Karpas-422 (cell line): ENCODE measurements around the gene CCL22. TPM values are rescaled to one million over a fixed set of nuclear protein-coding genes. Genes with fewer than 3 reads are reported as not detected.

ENCODE experiments used
- DNase-seq: peaks from one replicate; pipeline ENCODE4 v3.0.0-alpha.2; 2015
- H2AFZ ChIP-seq: fragments of 200-600 bp; sonication (generic); 2 replicates; pipeline ENCODE4 v1.6.1; 2014; ENCODE audit warnings: antibody characterized with exemption, low read length, mixed read lengths
- H3K27ac ChIP-seq: fragments of 200-600 bp; sonication (generic); 2 replicates; pipeline ENCODE4 v1.5.1; 2014; ENCODE audit warnings: mild to moderate bottlenecking, low read length, moderate library complexity
- H3K27me3 ChIP-seq: fragments of 200-600 bp; sonication (generic); 2 replicates; pipeline ENCODE4 v1.6.1; 2014; ENCODE audit warnings: low read length, mixed read lengths
- H3K36me3 ChIP-seq: fragments of 200-600 bp; sonication (generic); 2 replicates; pipeline ENCODE4 v1.6.1; 2014; ENCODE audit warnings: low read length, mixed read lengths; ENCODE audit not compliant: insufficient read depth
- H3K4me1 ChIP-seq: fragments of 200-600 bp; sonication (generic); 2 replicates; pipeline ENCODE4 v1.6.1; 2014; ENCODE audit warnings: mild to moderate bottlenecking, low read length, mixed read lengths
- H3K4me2 ChIP-seq: fragments of 200-600 bp; sonication (generic); 2 replicates; pipeline ENCODE4 v1.6.1; 2014; ENCODE audit warnings: low read length, low read depth, mild to moderate bottlenecking; ENCODE audit not compliant: poor library complexity, severe bottlenecking
- H3K4me3 ChIP-seq: fragments of 200-600 bp; sonication (generic); 2 replicates; pipeline ENCODE4 v1.5.1; 2014; ENCODE audit warnings: mild to moderate bottlenecking, antibody characterized with exemption, low read length, mixed read lengths
- H3K79me2 ChIP-seq: fragments of 200-600 bp; sonication (generic); 2 replicates; pipeline ENCODE4 v1.6.1; 2014; ENCODE audit warnings: mild to moderate bottlenecking, low read length, mixed read lengths
- H3K9ac ChIP-seq: fragments of 200-600 bp; sonication (generic); 2 replicates; pipeline ENCODE4 v1.6.0; 2014; ENCODE audit warnings: low read length
- H3K9me2 ChIP-seq: fragments of 200-600 bp; sonication (generic), shearing (Covaris generic); replicated peaks from 2 replicates; pipeline ENCODE4 v1.6.0; 2014; ENCODE audit warnings: mild to moderate bottlenecking, low read length, moderate library complexity; ENCODE audit not compliant: insufficient read depth
- H3K9me3 ChIP-seq: fragments of 300-700, 200-600 bp; sonication (generic); 2 replicates; pipeline ENCODE4 v1.6.1; 2014; ENCODE audit warnings: low read length, mixed read lengths
- H4K20me1 ChIP-seq: fragments of 200-600 bp; sonication (generic); 2 replicates; pipeline ENCODE4 v1.6.1; 2014; ENCODE audit warnings: mild to moderate bottlenecking, antibody characterized with exemption, low read length, low read depth; ENCODE audit not compliant: insufficient read depth
- total RNA-seq: library from RNA; depleted of rRNA; stranded (reverse); fragments of >200 nt; shearing (Covaris generic); gene quantifications from 2 replicates; pipeline ENCODE4 v1.2.3, GENCODE V29; 2014; ENCODE audit warnings: low replicate concordance

The CCL22 gene
- total RNA-seq, 1 experiment from 2014 or later: not detected

DNA sequence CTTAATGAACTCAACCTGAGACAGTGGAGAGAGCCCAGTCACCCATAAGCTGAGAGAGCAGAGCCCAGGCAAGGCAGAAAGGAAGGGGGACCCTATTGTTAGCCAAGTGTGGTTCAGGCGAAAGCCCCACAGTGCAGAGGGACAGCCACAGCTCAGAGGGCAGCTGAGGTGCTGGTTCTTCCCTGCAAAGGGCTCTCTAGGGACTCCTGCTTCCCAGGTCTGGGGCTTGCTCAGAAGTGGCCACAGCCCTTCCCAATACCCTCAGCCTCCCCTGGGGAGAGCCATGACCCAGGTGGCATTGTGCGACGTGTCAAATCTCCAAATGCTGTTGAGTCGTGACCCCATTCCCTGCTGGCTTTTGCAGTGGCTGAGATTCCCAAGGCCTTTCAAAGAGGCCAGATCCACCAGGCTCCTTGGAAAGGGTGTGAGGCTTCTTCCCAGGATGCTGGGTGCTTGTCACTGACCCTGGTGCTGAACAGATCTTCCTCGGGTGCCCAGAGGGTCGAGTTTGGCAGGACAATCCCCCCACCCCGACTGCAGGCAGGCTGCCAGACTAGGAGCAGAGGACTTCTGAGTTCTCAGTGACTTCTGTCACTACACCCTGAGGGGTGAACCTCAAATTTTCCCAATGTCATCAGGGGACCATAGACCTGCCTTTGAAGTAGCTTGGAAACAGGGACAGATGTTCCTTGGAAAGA is 43.5 kb downstream of the CCL22 start:
- H3K4me3 ChIP-seq: no peak overlapping the region
- H3K9me3 ChIP-seq: no peaks in the 10 kb centered on the region
- DNase-seq: no peak
- H2AFZ ChIP-seq: no peak overlapping the region
- no peaks in the 10 kb centered on the region for H4K20me1 ChIP-seq
- H3K4me1 ChIP-seq: no peaks in the 10 kb centered on the region
- H3K4me2 ChIP-seq: no peak overlapping the region
- no peaks in the 10 kb centered on the region for H3K79me2 ChIP-seq
- H3K36me3 ChIP-seq: no peaks in the 10 kb centered on the region
- H3K9me2 ChIP-seq: no peaks in the 10 kb centered on the region
- no peaks in the 10 kb centered on the region for H3K27me3 ChIP-seq
- no peak overlapping the region for H3K27ac ChIP-seq
- no peak overlapping the region for H3K9ac ChIP-seq

DNA sequence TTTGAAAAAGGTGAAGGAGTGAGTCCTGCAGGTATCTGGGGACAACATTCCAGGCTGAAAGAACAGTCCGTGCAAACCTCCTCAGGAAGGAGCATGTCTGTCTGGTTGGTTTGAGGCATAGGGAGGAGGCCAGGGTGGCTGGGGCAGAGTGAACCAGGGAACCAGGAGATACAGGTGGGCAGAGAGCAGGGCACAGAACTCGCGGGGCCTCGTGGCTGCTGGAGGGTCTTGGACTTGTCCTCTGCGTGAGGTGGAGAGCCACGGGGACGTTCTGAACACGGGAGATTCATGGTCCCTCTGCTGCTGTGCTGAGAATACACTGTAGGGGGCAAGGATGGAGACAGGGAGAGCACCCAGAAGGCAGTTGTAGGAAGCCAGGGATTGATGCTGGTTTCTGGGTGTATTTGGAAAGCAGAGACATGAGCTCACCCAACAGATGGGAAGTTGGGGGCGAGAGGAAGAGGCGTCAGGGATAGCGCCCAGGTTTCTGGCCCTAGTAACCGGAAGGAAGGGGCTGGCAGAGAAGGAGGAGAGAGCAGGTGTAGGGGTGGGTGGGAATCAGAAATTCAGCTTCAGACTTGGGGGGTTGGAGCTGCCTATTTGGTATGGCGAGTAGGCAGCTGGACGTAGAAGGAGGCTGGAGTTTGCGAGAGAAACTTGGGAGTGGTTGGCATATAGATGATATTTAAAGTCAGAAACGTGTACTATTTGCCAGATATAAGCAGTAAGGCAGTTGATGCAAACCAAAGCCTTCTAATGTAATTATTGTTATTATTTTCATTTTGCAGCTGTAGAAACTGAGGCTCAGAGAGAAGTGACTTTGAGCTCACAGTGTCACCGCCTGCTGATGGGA is 45.6 kb downstream of the CCL22 start, which contains the start of gene CCL17:
Gene CCL17 (plus strand): TSS at position 803 of the 853 bp plus-strand sequence. CDS start 9,166 bp downstream, outside the sequence.
- no peaks in the 10 kb centered on the region for H3K27me3 ChIP-seq
- no peak for DNase-seq
- H3K9me2 ChIP-seq: no peaks in the 10 kb centered on the region
- no peaks in the 10 kb centered on the region for H3K4me1 ChIP-seq
- H2AFZ ChIP-seq: no peak within 1 kb of the TSS
- H3K4me3 ChIP-seq: no peak within 1 kb of the TSS
- H3K9me3 ChIP-seq: no peaks in the 10 kb centered on the region
- no peaks in the 10 kb centered on the region for H3K79me2 ChIP-seq
- H3K36me3 ChIP-seq: no peaks in the 10 kb centered on the region
- H3K4me2 ChIP-seq: no peak within 1 kb of the TSS
- no peak within 1 kb of the TSS for H3K27ac ChIP-seq
- no peaks in the 10 kb centered on the region for H4K20me1 ChIP-seq
- H3K9ac ChIP-seq: no peak within 1 kb of the TSS

DNA sequence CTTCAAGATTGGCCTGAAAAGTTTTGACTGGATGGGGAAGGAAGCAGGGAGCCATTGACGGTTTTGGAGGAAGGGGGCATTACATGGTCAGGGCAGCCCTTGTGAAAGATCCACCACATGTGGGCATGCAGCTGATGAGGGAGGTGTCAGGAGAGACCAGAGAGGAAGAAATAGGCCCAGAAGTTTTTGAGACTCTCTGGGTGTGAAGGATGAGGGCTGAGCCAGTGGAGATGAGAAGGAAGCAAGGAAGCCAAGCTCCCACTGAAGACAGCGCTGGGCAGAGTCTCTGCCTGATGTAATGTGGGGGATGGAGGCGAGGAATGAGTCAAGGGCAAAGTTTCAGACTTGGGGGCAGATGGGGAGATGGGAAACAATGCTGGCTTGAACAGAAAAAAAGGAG is 46.5 kb downstream of the CCL22 start:
- Histone ChIP-seq H3K9me3 (no peaks in the 10 kb centered on the region), H4K20me1 (no peaks in the 10 kb centered on the region), H3K4me1 (no peaks in the 10 kb centered on the region), H3K27me3 (no peaks in the 10 kb centered on the region), H3K4me3 (no peak overlapping the region), H3K4me2 (no peak overlapping the region), H3K9ac (no peak overlapping the region), H3K27ac (no peak overlapping the region), H3K36me3 (no peaks in the 10 kb centered on the region), H3K9me2 (no peaks in the 10 kb centered on the region), H2AFZ (no peak overlapping the region), H3K79me2 (no peaks in the 10 kb centered on the region)
- no peak for DNase-seq

GRCh38 chr16:57406881-57407280 is 48.3 kb downstream of the CCL22 start:
- H2AFZ ChIP-seq: no peak overlapping the region
- no peak overlapping the region for H3K27ac ChIP-seq
- no peaks in the 10 kb centered on the region for H3K36me3 ChIP-seq
- no peak overlapping the region for H3K4me2 ChIP-seq
- H3K79me2 ChIP-seq: no peaks in the 10 kb centered on the region
- H3K4me3 ChIP-seq: no peak overlapping the region
- no peaks in the 10 kb centered on the region for H3K9me3 ChIP-seq
- H3K9me2 ChIP-seq: no peaks in the 10 kb centered on the region
- peaks cover 8% of the 10 kb centered on the region for H3K4me1 ChIP-seq
- no peaks in the 10 kb centered on the region for H3K27me3 ChIP-seq
- no peak overlapping the region for H3K9ac ChIP-seq
- no peaks in the 10 kb centered on the region for H4K20me1 ChIP-seq
- no peak for DNase-seq

GRCh38 chr16:57407521-57408353 is 49.2 kb downstream of the CCL22 start:
- no peaks in the 10 kb centered on the region for H3K36me3 ChIP-seq
- no peak overlapping the region for H3K27ac ChIP-seq
- no peak for DNase-seq
- no peak overlapping the region for H3K4me2 ChIP-seq
- peaks cover 11% of the 10 kb centered on the region for H3K4me1 ChIP-seq
- H3K9me3 ChIP-seq: no peaks in the 10 kb centered on the region
- no peaks in the 10 kb centered on the region for H3K27me3 ChIP-seq
- H3K4me3 ChIP-seq: no peak overlapping the region
- H3K9ac ChIP-seq: no peak overlapping the region
- no peak overlapping the region for H2AFZ ChIP-seq
- H3K9me2 ChIP-seq: no peaks in the 10 kb centered on the region
- no peaks in the 10 kb centered on the region for H4K20me1 ChIP-seq
- H3K79me2 ChIP-seq: no peaks in the 10 kb centered on the region

DNA sequence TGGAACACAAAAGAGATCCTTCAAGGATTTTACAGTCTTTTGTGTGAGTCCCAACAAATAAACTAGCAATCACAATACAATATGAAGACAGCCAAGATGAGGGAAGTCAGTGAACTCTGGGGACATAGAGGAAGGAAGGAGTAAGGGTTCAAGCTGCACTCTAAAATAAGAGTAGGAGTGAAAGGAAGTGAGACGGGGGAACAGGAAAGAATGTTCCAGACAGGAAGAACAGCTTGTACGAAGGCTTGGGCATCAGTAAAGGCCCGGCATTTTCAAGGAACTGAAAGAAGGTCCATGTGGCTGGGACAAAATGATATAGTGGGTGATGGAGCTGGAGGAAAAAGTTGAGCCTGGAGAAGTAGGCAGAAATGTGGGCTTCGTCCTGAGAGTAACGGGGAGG is 50.5 kb downstream of the CCL22 start:
- no peaks in the 10 kb centered on the region for H3K79me2 ChIP-seq
- H3K9me2 ChIP-seq: no peaks in the 10 kb centered on the region
- no peaks in the 10 kb centered on the region for H3K9me3 ChIP-seq
- no peaks in the 10 kb centered on the region for H3K27me3 ChIP-seq
- H3K4me2 ChIP-seq: no peak overlapping the region
- H3K4me1 ChIP-seq: peaks cover 25% of the 10 kb centered on the region
- H2AFZ ChIP-seq: no peak overlapping the region
- 0 out of 2 replicates have a peak, but pooled peaks cover 3% of the 10 kb centered on the region for H4K20me1 ChIP-seq
- H3K27ac ChIP-seq: no peak overlapping the region
- no peak overlapping the region for H3K4me3 ChIP-seq
- H3K36me3 ChIP-seq: no peaks in the 10 kb centered on the region
- no peak overlapping the region for H3K9ac ChIP-seq
- DNase-seq: no peak

DNA sequence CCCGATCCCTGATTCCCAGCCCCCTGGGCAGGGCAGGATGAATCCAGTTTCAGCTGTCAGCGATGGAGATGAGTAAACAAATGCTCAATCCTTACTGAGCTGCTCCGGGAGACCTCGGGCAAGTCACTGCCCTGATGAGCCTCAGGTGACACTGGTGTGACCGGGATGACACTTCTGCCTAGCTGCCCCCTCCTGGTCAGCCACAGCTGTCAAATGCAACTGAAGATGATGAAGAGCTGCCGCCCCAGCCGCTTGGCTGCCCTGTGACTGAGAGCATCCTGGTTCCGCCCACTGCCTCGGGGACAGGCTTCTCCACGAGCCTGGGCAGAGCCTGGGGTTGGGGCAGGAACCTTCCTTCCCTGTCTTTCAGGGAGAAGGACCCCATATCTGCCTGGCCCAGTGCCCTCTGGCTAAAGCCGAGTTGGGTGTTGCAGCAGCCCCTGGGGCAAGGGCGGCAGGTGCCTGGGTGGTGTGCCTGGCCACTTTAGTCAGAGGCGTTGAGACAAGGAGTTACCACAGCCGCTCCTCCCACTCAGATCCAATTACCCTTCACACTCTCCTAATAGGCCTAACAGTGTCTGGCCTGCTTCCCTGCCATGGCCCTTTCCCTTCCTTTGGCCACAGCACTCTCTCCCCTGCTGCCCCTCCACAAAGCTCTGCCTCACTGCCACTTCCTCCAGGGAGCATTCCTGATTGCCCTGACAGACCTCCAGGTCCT is 51.4 kb downstream of the CCL22 start:
- Histone ChIP-seq H2AFZ (no peak overlapping the region), H3K9me3 (no peaks in the 10 kb centered on the region)

More for the DNA sequence above, 51.4 kb downstream of the CCL22 start:
- Histone ChIP-seq H3K4me1 (peaks cover 25% of the 10 kb centered on the region), H4K20me1 (0 out of 2 replicates have a peak, but pooled peaks cover 3% of the 10 kb centered on the region), H3K27me3 (no peaks in the 10 kb centered on the region), H3K9ac (no peak overlapping the region), H3K36me3 (no peaks in the 10 kb centered on the region), H3K4me3 (no peak overlapping the region), H3K27ac (no peak overlapping the region), H3K4me2 (no peak overlapping the region), H3K79me2 (no peaks in the 10 kb centered on the region), H3K9me2 (no peaks in the 10 kb centered on the region)
- no peak for DNase-seq
